Esophagus squamous epithelium (tissue), 4 donors: ENCODE data around the gene CLEC2L.

Source experiments
- POLR2A ChIP-seq, 4 donors: fragments of 450-650 bp; IDR thresholded peaks; one replicate each; pipeline ENCODE4 v1.6.1; 2017; ENCODE audit warnings: antibody characterized with exemption in 4 of 4, mild to moderate bottlenecking in 4 of 4, moderate library complexity in 3 of 4
- TF ChIP-seq, protein P1 (sequence below), 6 experiments: fragments of 450-650 bp in 4 of 6; fragments of 200-600 bp in 2 of 6; sonication (generic) in 2 of 6; IDR thresholded peaks; one replicate each; pipeline ENCODE4 v1.5.1; 2016 to 2019; ENCODE audit warnings: antibody characterized with exemption in 6 of 6, mild to moderate bottlenecking in 4 of 6, moderate library complexity in 4 of 6

DNA sequence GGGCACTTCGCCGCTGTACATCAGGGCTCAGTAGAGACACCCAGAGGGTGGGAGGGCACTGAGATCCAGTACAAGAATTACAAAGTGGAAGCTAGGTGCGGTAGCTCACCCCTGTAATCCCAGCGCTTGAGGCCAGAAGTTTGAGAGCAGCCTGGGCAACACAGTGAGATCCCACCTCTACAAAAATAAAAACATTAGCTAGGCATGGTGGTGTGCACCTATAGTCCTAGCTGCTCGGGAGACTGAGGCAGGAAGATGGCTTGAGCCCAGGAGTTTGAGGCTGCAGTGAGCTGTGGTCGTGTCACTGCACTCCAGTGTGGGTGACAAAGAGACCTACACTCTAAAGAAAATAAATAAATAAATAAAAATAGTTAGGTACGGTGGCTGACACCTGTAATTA, 64.0 kb downstream of the CLEC2L start:
- TF ChIP-seq, protein P1, sequence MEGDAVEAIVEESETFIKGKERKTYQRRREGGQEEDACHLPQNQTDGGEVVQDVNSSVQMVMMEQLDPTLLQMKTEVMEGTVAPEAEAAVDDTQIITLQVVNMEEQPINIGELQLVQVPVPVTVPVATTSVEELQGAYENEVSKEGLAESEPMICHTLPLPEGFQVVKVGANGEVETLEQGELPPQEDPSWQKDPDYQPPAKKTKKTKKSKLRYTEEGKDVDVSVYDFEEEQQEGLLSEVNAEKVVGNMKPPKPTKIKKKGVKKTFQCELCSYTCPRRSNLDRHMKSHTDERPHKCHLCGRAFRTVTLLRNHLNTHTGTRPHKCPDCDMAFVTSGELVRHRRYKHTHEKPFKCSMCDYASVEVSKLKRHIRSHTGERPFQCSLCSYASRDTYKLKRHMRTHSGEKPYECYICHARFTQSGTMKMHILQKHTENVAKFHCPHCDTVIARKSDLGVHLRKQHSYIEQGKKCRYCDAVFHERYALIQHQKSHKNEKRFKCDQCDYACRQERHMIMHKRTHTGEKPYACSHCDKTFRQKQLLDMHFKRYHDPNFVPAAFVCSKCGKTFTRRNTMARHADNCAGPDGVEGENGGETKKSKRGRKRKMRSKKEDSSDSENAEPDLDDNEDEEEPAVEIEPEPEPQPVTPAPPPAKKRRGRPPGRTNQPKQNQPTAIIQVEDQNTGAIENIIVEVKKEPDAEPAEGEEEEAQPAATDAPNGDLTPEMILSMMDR (IDR thresholded peaks at IDR 0.05): no peak
- no peak for TF ChIP-seq POLR2A (IDR thresholded peaks at IDR 0.05)
